T-helper 22 cell (primary cell): Measurements from ENCODE around the gene PRKN.

ENCODE experiments used
- DNase-seq: peaks from one replicate; pipeline ENCODE4 v3.0.0-alpha.2; 2020; ENCODE audit warnings: low read depth

PRKN gene

GRCh38 chr6:162181111-162181510 lies 546.5 kb downstream of the PRKN start:
- DNase-seq, result no peak

GRCh38 chr6:162179196-162179951 lies 548.2 kb downstream of the PRKN start:
- no peak for DNase-seq

GRCh38 chr6:162178666-162179065 lies 548.9 kb downstream of the PRKN start:
- DNase-seq, result no peak

- no peak for DNase-seq
Observed at GRCh38 chr6:162178266-162178665, 549.3 kb downstream of the PRKN start.

- DNase-seq, result no peak
Observed at GRCh38 chr6:162177746-162178145, 549.8 kb downstream of the PRKN start.

- no peak for DNase-seq
Observed at GRCh38 chr6:162173466-162173865, 554.1 kb downstream of the PRKN start.

- DNase-seq, result no peak
Observed at GRCh38 chr6:162165479-162165878, 562.1 kb downstream of the PRKN start.

GRCh38 chr6:162157167-162157870 lies 570.2 kb downstream of the PRKN start:
- DNase-seq, result no peak

- no peak for DNase-seq
Observed at GRCh38 chr6:162156146-162156545, 571.4 kb downstream of the PRKN start.

GRCh38 chr6:162154930-162155329 lies 572.6 kb downstream of the PRKN start:
- no peak for DNase-seq

GRCh38 chr6:162154001-162154400 lies 573.6 kb downstream of the PRKN start:
- DNase-seq, result no peak

- DNase-seq, result no peak
Observed at GRCh38 chr6:162153120-162153519, 574.4 kb downstream of the PRKN start.

- no peak for DNase-seq
Observed at GRCh38 chr6:162151021-162151665, 576.4 kb downstream of the PRKN start.

GRCh38 chr6:162150295-162150694 lies 577.3 kb downstream of the PRKN start:
- no peak for DNase-seq

GRCh38 chr6:162149786-162150185 lies 577.8 kb downstream of the PRKN start:
- no peak for DNase-seq

GRCh38 chr6:162147805-162148204 lies 579.8 kb downstream of the PRKN start:
- DNase-seq, result no peak

- no peak for DNase-seq
Observed at GRCh38 chr6:162147281-162147680, 580.3 kb downstream of the PRKN start.

- no peak for DNase-seq
Observed at GRCh38 chr6:162140251-162140852, 587.2 kb downstream of the PRKN start.

- DNase-seq, result no peak
Observed at GRCh38 chr6:162125659-162126058, 601.9 kb downstream of the PRKN start.

GRCh38 chr6:162124710-162125435 lies 602.7 kb downstream of the PRKN start:
- no peak for DNase-seq

GRCh38 chr6:162123797-162124196 lies 603.8 kb downstream of the PRKN start:
- no peak for DNase-seq

GRCh38 chr6:162119341-162119740 lies 608.2 kb downstream of the PRKN start:
- DNase-seq, result no peak
